NCI-H128 (cell line): ENCODE data around the gene ANAPC5.

Source experiments
- DNase-seq: peaks from one replicate; lab custom pipeline; 2025; ENCODE audit not compliant: unreplicated experiment; lab: John Stamatoyannopoulos, UW

Gene ANAPC5

GRCh38 chr12:121261398-121261797 is 90.8 kb downstream of the ANAPC5 start:
- DNase-seq: no peak

- no peak for DNase-seq
Measured at GRCh38 chr12:121260091-121260490, 92.1 kb downstream of the ANAPC5 start.

- DNase-seq: no peak
Measured at GRCh38 chr12:121259074-121259473, 93.1 kb downstream of the ANAPC5 start.
